HL-60 (cell line): ENCODE results near the gene XXYLT1.

Experiments
- DNase-seq, 2 experiments: peaks; one replicate each; pipeline ENCODE4 v3.0.0-alpha.2; 2010 to 2020; ENCODE audit warnings: low read depth in 1 of 2, low spot score in 1 of 2
- H3K27ac ChIP-seq: fragments of 250-450 bp; sonication (Bioruptor Pico); replicated peaks from 2 replicates; pipeline ENCODE4 v1.5.1; 2020; ENCODE audit warnings: mild to moderate bottlenecking, moderate library complexity
- H3K27me3 ChIP-seq: fragments of 250-450 bp; sonication (Bioruptor Pico); 2 replicates; pipeline ENCODE4 v1.5.1; 2021; ENCODE audit warnings: mild to moderate bottlenecking, moderate library complexity; ENCODE audit not compliant: insufficient read depth, poor library complexity, severe bottlenecking
- H3K4me3 ChIP-seq: replicated peaks from 2 replicates; pipeline ENCODE4 v1.5.1; 2011; ENCODE audit warnings: mild to moderate bottlenecking, control low read depth, low read length; ENCODE audit not compliant: insufficient read depth
- CTCF ChIP-seq: IDR thresholded peaks from one replicate; pipeline ENCODE4 v1.5.1; 2011; ENCODE audit warnings: low read length, control low read depth, inconsistent platforms; ENCODE audit not compliant: insufficient read depth
- GABPA ChIP-seq: IDR thresholded peaks from 2 replicates; pipeline ENCODE4 v1.6.1; 2012; ENCODE audit warnings: low read depth
- POLR2AphosphoS5 ChIP-seq: IDR thresholded peaks from 2 replicates; pipeline ENCODE4 v1.6.1; 2012; ENCODE audit warnings: low read depth
- REST ChIP-seq: IDR thresholded peaks from 2 replicates; pipeline ENCODE4 v1.6.1; 2012; ENCODE audit warnings: low read depth; ENCODE audit not compliant: insufficient replicate concordance
- SPI1 ChIP-seq: IDR thresholded peaks from 2 replicates; pipeline ENCODE4 v1.6.1; 2012; ENCODE audit warnings: low read depth, mild to moderate bottlenecking, borderline replicate concordance

XXYLT1 gene

GRCh38 chr3:195124378-195124992 lies 146.5 kb downstream of the XXYLT1 start:
- Histone ChIP-seq H3K27me3 (no peaks in the 10 kb centered on the region), H3K4me3 (no peak overlapping the region), H3K27ac (no peak overlapping the region)
- TF ChIP-seq REST (no peak), GABPA (no peak)
- DNase-seq, result no peak

- H3K27ac ChIP-seq, result no peak overlapping the region
- DNase-seq, result no peak
- H3K4me3 ChIP-seq, result no peak overlapping the region
- TF ChIP-seq GABPA (no peak), CTCF (no peak), SPI1 (no peak), REST (no peak), POLR2AphosphoS5 (no peak)
- H3K27me3 ChIP-seq, result no peaks in the 10 kb centered on the region
Observed at GRCh38 chr3:195123281-195123691, 147.7 kb downstream of the XXYLT1 start.

GRCh38 chr3:195122261-195122660 lies 148.7 kb downstream of the XXYLT1 start:
- no peak for DNase-seq
- no peak overlapping the region for H3K27ac ChIP-seq
- H3K4me3 ChIP-seq, result no peak overlapping the region
- H3K27me3 ChIP-seq, result no peaks in the 10 kb centered on the region
- TF ChIP-seq POLR2AphosphoS5 (no peak), REST (no peak), SPI1 (no peak), GABPA (no peak), CTCF (no peak)

GRCh38 chr3:195120267-195120601 lies 150.7 kb downstream of the XXYLT1 start:
- Histone ChIP-seq H3K27me3 (no peaks in the 10 kb centered on the region), H3K4me3 (no peak overlapping the region), H3K27ac (no peak overlapping the region)
- no peak for DNase-seq
- TF ChIP-seq GABPA (no peak), CTCF (no peak), SPI1 (no peak), POLR2AphosphoS5 (no peak), REST (no peak)
